ENCODE measurements around the gene UBXN11. TPM values are rescaled to one million over a fixed set of nuclear protein-coding genes. Genes with fewer than 3 reads are reported as not detected.

The UBXN11 gene
- total and polyA plus RNA-seq, 2 of the 13 experiments (the other 11 are each of a cell fraction or from before 2014, with no cell fraction given), result 9.3 to 10.4 TPM

DNA sequence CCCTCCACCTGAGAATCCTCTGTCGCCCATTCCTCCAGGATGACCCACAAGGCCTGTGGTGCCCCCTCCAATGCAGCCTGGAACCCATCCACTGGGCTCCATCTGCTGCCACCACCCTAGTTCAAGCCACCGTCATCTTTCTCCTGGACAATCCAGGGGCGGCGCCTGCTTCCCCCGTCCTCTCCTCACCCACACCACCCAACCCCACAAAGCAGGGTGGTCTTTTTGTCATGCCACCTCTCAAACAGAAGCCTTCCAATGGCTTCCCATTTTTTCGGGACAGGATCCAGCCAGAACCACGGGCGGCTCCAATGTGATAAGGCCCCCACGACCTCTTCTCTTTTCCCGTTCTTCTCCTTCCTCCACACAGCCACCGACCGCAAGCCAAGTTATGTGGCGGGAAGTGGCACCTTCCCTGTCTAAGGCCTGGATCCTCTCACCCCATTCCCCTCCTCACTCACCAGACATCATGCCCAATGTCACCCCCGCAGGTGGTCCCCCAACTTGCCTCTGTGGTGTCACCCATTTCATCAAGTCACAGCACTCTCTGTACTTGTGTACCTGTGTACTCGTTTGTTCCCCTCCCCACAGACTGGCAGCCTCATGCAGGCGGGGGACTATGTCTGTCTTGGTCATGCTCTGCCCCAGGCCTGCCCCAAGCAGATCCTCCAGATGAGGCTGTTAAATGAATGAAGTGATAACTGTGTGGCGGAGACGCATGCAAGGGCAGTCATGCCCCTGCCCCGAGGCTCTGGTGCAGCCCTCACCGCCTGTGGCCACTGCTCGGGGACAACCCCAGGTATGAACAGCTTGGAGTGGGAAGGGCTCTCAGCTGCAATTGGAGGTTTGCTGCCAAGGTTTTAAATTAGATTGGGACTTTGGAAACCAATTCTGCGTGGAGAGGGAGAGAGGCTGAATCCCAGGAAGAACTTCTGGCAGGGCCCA, 11.0 kb downstream of the UBXN11 start (continued):
- TF ChIP-seq MIER2 (CRISPR knock-in tag; IDR thresholded peaks at IDR 0.05), result no peak
- no peak for TF ChIP-seq IKZF1 (IDR thresholded peaks at IDR 0.05)
- TF ChIP-seq IRX3 (CRISPR knock-in tag; IDR thresholded peaks at IDR 0.05; ENCODE audit: borderline replicate concordance, low read depth), result no peak
- no peak for TF ChIP-seq PAX8 (CRISPR knock-in tag; IDR thresholded peaks at IDR 0.05; ENCODE audit: borderline replicate concordance)
- no peak for TF ChIP-seq CC2D1A (CRISPR knock-in tag; IDR thresholded peaks at IDR 0.05)

DNA sequence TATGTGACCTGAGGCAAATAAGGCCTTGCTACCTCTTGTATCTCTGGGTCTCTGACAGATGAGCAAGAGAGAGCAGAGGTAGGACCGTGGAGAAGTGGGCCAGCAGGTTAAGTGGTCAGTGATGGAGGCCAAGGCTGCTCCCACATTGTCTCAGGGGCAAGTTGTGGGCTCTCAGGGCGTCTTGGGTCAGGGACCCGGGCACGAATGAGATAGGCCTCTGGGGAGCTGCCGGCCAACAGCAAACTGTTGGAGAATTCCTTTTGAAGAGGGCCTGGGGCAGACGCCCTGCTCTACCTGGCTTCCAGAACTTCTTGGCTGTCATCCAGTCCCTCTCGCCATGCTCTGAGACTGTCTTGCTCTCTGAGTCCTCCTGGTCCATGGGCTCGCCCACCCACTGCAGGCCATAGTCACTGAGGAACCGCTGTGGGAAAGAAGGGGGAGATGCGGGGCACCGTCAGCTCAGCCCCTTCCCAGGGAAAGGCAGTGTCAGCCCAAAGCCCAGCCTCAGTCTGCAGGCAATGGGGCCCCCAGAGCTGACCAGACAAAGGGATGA, 12.4 kb downstream of the UBXN11 start:
- ChIA-PET POLR2A (no interaction called here), CTCF (ENCODE audit: low intra/inter-chr PET ratio, low total read pairs) (no interaction called here)
- no peak overlapping the region for H3K4me2 ChIP-seq (ENCODE audit: low read depth, low read length)
- ATAC-seq (no peak), DNase-seq (ENCODE audit: low spot score) (no peak), FAIRE-seq (no peak)
- H3K4me1 ChIP-seq (ENCODE audit: insufficient read depth, low read length), result no peaks in the 10 kb centered on the region
- peaks cover 0 to 1% of the 10 kb centered on the region in 2 experiments; a peak in 1 of 5 replicates for H3K36me3 ChIP-seq (replicated peaks in 1 of 2; ENCODE audit: control insufficient read depth in 1 of 2, insufficient read depth in 2 of 2, low read length in 2 of 2)
- no peaks in the 10 kb centered on the region for H4K20me1 ChIP-seq (ENCODE audit: insufficient read depth, low read length)
- H3K79me2 ChIP-seq (ENCODE audit: insufficient read depth, low read length), result no peaks in the 10 kb centered on the region
- H3K9ac ChIP-seq (ENCODE audit: insufficient read depth, low read depth, low read length), result no peak overlapping the region
- H3K9me3 ChIP-seq (ENCODE audit: low read length), result no peaks in the 10 kb centered on the region
- no peaks in the 10 kb centered on the region for H3K27me3 ChIP-seq (ENCODE audit: control insufficient read depth in 1 of 2, insufficient read depth in 2 of 2, low read length in 2 of 2)
- in situ Hi-C loops (cut with HindIII; ENCODE audit: extremely low pct_ligation_motif_present, low pct_unique_long_range_greater_than_20kb), result no loop called here
- H2AFZ ChIP-seq (ENCODE audit: low read length), result no peak overlapping the region
- no TSS peak for BruUV-seq (replicated peaks)
- intact Hi-C loops (cut with micrococcal nuclease; ENCODE audit: unreplicated experiment), result no loop called here
- H3K4me3 ChIP-seq (replicated peaks in 1 of 3; ENCODE audit: insufficient read depth in 1 of 3, low read depth in 2 of 3, low read length in 3 of 3), result no peak overlapping the region
- no peak overlapping the region for H3K27ac ChIP-seq (ENCODE audit: extremely low read length, insufficient read depth, low read length)
- 86% methylated on average over 6 of the region's 11 CpGs for WGBS (ENCODE audit: low lambda C conversion rate)
- TF ChIP-seq ZSCAN12 (CRISPR knock-in tag; IDR thresholded peaks at IDR 0.05) (no peak), FOSL1 (CRISPR knock-in tag; IDR thresholded peaks at IDR 0.05; ENCODE audit: borderline replicate concordance) (no peak), ZNF850 (CRISPR knock-in tag; conservative IDR thresholded peaks at IDR 0.05) (no peak), GABPB1 (CRISPR knock-in tag; IDR thresholded peaks at IDR 0.05) (no peak), ZSCAN20 (CRISPR knock-in tag; IDR thresholded peaks at IDR 0.05; ENCODE audit: borderline replicate concordance) (no peak), CCDC6 (CRISPR knock-in tag; IDR thresholded peaks at IDR 0.05) (no peak), ZNF629 (CRISPR knock-in tag; conservative IDR thresholded peaks at IDR 0.05) (no peak), ZNF776 (CRISPR knock-in tag; IDR thresholded peaks at IDR 0.05) (no peak), SSRP1 (CRISPR knock-in tag; IDR thresholded peaks at IDR 0.05) (no peak)
- TF ChIP-seq, protein P1, sequence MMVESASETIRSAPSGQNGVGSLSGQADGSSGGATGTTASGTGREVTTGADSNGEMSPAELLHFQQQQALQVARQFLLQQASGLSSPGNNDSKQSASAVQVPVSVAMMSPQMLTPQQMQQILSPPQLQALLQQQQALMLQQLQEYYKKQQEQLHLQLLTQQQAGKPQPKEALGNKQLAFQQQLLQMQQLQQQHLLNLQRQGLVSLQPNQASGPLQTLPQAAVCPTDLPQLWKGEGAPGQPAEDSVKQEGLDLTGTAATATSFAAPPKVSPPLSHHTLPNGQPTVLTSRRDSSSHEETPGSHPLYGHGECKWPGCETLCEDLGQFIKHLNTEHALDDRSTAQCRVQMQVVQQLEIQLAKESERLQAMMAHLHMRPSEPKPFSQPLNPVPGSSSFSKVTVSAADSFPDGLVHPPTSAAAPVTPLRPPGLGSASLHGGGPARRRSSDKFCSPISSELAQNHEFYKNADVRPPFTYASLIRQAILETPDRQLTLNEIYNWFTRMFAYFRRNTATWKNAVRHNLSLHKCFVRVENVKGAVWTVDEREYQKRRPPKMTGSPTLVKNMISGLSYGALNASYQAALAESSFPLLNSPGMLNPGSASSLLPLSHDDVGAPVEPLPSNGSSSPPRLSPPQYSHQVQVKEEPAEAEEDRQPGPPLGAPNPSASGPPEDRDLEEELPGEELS (CRISPR knock-in tag; IDR thresholded peaks at IDR 0.05), result no peak
- TF ChIP-seq, protein P2, sequence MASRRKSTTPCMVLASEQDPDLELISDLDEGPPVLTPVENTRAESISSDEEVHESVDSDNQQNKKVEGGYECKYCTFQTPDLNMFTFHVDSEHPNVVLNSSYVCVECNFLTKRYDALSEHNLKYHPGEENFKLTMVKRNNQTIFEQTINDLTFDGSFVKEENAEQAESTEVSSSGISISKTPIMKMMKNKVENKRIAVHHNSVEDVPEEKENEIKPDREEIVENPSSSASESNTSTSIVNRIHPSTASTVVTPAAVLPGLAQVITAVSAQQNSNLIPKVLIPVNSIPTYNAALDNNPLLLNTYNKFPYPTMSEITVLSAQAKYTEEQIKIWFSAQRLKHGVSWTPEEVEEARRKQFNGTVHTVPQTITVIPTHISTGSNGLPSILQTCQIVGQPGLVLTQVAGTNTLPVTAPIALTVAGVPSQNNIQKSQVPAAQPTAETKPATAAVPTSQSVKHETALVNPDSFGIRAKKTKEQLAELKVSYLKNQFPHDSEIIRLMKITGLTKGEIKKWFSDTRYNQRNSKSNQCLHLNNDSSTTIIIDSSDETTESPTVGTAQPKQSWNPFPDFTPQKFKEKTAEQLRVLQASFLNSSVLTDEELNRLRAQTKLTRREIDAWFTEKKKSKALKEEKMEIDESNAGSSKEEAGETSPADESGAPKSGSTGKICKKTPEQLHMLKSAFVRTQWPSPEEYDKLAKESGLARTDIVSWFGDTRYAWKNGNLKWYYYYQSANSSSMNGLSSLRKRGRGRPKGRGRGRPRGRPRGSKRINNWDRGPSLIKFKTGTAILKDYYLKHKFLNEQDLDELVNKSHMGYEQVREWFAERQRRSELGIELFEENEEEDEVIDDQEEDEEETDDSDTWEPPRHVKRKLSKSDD (CRISPR knock-in tag; IDR thresholded peaks at IDR 0.05; ENCODE audit: low read depth), result no peak
- TF ChIP-seq, protein P3, sequence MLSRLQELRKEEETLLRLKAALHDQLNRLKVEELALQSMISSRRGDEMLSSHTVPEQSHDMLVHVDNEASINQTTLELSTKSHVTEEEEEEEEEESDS (CRISPR knock-in tag; IDR thresholded peaks at IDR 0.05; ENCODE audit: borderline replicate concordance), result no peak
- TF ChIP-seq, protein P4, sequence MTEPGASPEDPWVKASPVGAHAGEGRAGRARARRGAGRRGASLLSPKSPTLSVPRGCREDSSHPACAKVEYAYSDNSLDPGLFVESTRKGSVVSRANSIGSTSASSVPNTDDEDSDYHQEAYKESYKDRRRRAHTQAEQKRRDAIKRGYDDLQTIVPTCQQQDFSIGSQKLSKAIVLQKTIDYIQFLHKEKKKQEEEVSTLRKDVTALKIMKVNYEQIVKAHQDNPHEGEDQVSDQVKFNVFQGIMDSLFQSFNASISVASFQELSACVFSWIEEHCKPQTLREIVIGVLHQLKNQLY (CRISPR knock-in tag; IDR thresholded peaks at IDR 0.05), result no peak
